GM12865 (cell line): Measurements from ENCODE around the gene BMAL1.

Experiments
- DNase-seq: peaks from one replicate; pipeline ENCODE4 v3.0.0; 2010; ENCODE audit warnings: low read depth
- H3K4me3 ChIP-seq: 2 replicates; pipeline ENCODE4 v1.5.1; 2011; ENCODE audit warnings: mild to moderate bottlenecking, low read depth, low read length, control low read depth
- TF ChIP-seq, protein P1 (sequence below): IDR thresholded peaks from 2 replicates; pipeline ENCODE4 v1.5.1; 2011; ENCODE audit warnings: low read length, control low read depth, low read depth, inconsistent platforms; ENCODE audit not compliant: insufficient read depth; ENCODE audit errors: missing control alignments

BMAL1 gene

DNA sequence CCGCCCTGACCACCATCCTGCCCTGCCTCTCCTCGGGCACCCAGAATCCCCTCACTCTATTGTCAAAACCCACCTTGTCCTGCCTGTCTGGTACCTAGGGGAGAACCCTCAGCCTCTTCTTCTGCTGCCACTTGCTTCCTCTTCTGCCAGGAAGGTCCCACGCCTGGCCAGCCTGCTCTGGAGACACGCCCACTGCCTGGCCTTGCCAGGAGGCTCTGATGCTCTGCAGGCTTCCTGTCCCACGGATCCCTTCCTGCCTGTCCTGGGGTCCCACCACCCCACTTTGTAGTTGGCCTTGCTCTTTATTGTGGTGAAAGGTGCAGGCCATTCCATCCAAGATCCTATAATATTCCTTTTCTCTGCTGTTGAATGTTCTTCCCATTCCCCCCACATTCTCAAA lies 63.4 kb downstream of the BMAL1 start:
- TF ChIP-seq, protein P1, sequence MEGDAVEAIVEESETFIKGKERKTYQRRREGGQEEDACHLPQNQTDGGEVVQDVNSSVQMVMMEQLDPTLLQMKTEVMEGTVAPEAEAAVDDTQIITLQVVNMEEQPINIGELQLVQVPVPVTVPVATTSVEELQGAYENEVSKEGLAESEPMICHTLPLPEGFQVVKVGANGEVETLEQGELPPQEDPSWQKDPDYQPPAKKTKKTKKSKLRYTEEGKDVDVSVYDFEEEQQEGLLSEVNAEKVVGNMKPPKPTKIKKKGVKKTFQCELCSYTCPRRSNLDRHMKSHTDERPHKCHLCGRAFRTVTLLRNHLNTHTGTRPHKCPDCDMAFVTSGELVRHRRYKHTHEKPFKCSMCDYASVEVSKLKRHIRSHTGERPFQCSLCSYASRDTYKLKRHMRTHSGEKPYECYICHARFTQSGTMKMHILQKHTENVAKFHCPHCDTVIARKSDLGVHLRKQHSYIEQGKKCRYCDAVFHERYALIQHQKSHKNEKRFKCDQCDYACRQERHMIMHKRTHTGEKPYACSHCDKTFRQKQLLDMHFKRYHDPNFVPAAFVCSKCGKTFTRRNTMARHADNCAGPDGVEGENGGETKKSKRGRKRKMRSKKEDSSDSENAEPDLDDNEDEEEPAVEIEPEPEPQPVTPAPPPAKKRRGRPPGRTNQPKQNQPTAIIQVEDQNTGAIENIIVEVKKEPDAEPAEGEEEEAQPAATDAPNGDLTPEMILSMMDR = no peak
- DNase-seq = no peak
- H3K4me3 ChIP-seq = no peak overlapping the region

DNA sequence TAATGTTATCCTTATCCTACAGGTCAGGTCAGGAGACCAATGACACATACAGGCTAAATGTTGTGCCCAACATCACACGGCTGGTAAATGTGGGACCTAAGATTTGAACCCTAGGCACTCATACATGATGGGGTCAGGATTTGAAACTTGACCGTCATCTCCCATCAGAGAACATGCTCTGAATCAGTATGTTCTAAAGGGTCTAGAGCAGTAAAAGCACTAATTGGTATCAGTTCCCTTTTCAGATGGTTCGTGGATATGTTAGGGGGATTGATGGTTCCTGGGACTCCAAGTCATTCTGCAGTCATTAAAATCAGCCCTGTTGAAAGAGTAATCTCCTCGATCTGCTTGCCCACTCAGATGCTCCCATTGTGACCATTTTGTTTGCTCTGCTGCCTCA lies 65.5 kb downstream of the BMAL1 start:
- DNase-seq = peak; percentile 55
- TF ChIP-seq, protein P1 = no peak
- H3K4me3 ChIP-seq = no peak overlapping the region

DNA sequence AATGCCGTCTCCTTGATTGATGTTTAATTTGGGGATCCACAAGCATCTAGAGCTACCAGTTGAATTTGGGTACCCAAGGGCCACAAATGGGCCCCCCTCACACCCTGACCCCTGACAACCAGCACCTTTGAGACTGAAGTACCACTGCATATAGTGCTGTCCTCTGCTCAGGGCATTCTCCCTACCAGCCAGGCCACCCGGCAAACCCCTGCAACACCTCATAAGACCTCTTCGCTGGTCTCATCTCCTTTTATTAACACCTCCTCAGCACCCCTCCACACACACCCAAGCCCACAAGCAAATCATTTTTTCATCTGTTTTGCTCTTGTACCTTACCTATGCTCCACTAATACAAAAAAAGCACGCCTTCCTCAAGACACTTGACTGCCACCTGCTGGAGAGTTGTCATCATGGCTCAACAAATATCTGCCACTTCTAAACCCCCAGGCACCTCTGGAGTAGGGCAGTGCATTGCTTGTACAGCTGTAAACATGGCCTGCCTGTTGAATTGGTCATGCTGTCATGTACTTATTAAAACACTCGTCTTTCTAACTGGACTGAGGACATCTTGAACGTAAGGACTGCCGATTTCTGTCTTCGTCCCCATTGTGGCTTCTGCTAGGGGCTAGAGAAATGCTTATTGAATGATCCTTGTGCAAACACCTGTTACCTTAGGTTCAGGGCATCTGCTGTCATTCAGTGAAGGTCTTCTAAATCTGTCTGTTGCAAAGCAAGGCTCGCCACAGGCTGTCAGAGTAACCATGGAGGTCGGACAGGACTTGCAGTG lies 66.5 kb downstream of the BMAL1 start:
- H3K4me3 ChIP-seq = no peak overlapping the region
- TF ChIP-seq, protein P1 = peak; percentile 80
- peak; percentile 82 for DNase-seq

DNA sequence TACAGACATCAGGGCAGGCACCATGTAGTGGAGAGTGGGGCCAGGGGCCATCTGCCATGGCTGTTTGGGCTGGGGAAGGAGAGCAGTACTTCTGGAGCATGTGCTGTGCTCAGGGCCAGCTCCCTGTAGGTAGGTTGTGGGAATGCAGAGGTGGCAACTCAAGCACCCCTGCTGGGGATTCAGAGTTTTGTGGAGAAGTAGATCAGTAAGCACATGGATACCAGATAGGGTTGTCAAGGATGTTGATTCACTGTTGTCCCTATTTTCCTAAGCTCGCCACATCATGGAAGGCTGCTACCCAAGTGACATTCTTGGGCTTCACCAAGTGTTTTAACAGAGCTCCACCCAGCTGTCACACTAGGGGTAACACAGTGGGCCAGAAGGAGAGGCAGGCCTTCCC lies 67.2 kb downstream of the BMAL1 start:
- DNase-seq = no peak
- H3K4me3 ChIP-seq = no peak overlapping the region
- TF ChIP-seq, protein P1 = no peak

DNA sequence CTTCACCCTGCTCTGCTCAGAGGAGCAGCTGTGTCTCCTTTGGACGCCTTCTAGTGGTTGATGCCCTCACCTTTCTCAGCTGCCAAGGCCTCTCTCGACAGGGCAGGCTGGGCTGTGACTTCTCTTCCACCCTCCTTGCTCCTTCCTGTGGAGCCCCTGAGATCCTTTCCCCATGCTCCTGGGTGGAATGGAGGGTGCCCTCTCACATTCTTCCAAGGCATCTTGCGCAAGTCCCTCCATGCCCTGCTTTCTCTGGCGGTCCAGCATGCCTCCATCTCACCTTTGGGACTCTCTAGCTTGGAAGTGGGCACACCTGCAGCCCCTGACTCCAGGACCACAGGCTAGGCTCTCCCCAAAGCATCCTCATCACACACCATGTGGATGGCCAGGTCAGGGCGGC lies 68.9 kb downstream of the BMAL1 start:
- TF ChIP-seq, protein P1 = no peak
- no peak overlapping the region for H3K4me3 ChIP-seq
- DNase-seq = no peak

DNA sequence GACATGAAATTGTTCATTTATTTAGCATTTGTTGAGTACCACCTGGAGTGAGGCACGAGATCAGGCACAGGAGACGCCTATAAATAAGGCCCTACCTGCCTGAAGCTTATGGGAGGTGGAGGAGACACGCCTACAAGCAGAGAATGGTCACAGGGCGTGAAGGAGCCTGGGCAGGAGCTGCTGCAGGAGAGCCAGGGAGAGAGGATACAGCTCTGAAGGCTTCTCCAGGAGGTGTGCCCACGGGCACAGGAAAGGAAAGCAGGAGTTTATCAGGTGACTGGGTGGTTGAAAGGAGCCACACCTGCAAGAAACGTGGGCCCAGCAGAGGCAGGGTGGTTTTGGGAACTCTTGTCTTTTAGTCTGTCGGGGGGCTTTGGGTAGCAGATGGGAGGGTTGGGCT lies 70.3 kb downstream of the BMAL1 start:
- H3K4me3 ChIP-seq = no peak overlapping the region
- DNase-seq = no peak
- TF ChIP-seq, protein P1 = no peak

DNA sequence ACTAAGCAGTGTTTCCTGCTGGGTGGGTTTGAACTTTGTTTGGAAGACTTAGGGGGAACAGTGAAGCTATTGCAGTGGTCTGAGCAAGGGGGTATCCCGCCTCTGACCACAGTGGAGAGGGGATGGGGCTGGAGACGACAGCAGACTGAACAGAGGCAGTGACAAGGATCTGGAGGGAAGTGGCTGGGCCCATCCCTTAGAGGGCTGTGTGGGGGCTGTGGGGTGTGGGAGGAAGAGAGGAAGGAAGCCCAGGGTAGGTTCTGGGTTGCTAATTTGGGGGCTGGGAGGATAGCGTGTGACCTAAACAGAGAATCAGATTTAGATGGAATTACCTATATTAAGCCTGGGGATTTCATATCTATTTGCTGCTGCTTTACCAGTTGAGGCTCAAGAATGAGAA lies 70.7 kb downstream of the BMAL1 start:
- TF ChIP-seq, protein P1 = no peak
- no peak overlapping the region for H3K4me3 ChIP-seq
- peak; percentile 26 for DNase-seq
